Right atrium auricular region (tissue), 2 donors: ENCODE data around the gene ARID3A. TPM values are rescaled to one million over a fixed set of nuclear protein-coding genes. Genes with fewer than 3 reads are reported as not detected.
"Not testable (repeated sequence)": the region's sequence is repeated elsewhere in the genome, so short reads cannot be mapped to it uniquely, and the experiment has no call there.

Experiments used
- DNase-seq: peaks from one replicate; pipeline ENCODE4 v3.0.0-alpha.2; 2019; ENCODE audit warnings: low spot score
- H3K27ac ChIP-seq, 2 donors: fragments of 200-600 bp; sonication (generic); 1 replicate in 1 of 2; 2 replicates in 1 of 2; pipeline ENCODE4 v1.5.1; 2016 to 2019
- H3K27me3 ChIP-seq, 2 donors: fragments of 200-600 bp; sonication (generic); one replicate each; pipeline versions ENCODE4 v1.5.1 to v1.6.0; 2017 to 2019
- H3K36me3 ChIP-seq: fragments of 200-600 bp; sonication (generic); one replicate; pipeline ENCODE4 v1.5.1; 2016
- H3K4me1 ChIP-seq, 2 donors: fragments of 200-600 bp; sonication (generic); one replicate each; pipeline versions ENCODE4 v1.5.1 to v1.6.0; 2017 to 2019
- H3K4me3 ChIP-seq, 2 donors: fragments of 200-600 bp; sonication (generic); 1 replicate in 1 of 2; 2 replicates in 1 of 2; pipeline ENCODE4 v1.5.1; 2017 to 2019; ENCODE audit warnings: mild to moderate bottlenecking in 1 of 2, moderate library complexity in 1 of 2
- H3K9me3 ChIP-seq, 2 donors: fragments of 200-600 bp; sonication (generic); one replicate each; pipeline ENCODE4 v1.5.1; 2019
- total RNA-seq, 2 donors: library from RNA; depleted of rRNA; stranded (reverse); fragments of >200 nt; gene quantifications; one replicate each; pipeline ENCODE4 v1.1.0, GENCODE V29; 2016
- TF ChIP-seq, protein P1 (sequence below), 2 donors: fragments of 200-600 bp; sonication (generic); IDR thresholded peaks; one replicate each; pipeline ENCODE4 v1.5.1; 2019; ENCODE audit warnings: antibody characterized with exemption in 2 of 2

ARID3A gene
- total RNA-seq, 2 donors from 2014 or later, result 1.7 to 3.4 TPM

DNA sequence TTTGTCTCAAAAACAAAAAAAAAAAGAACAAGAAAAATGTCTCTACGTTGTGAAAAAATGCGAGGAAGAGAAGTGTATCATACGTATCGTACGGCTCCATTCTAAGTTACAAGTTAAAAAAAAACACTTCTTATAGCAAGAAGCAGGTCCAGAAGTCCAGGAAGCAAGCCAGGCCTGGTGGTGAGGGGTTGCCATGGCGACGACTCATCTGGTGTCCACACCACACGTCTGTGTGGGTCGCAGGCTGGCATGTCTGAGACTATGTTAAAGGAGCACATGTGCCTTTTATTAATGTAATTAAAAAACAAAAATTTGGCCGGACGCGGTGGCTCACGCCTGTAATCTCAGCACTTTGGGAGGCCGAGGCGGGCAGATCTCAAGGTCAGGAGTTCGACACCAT lies 38.8 kb upstream of the ARID3A start:
- no peaks in the 10 kb centered on the region for H3K27me3 ChIP-seq
- H3K4me3 ChIP-seq, result no peak overlapping the region
- no peak for DNase-seq
- no peaks in the 10 kb centered on the region for H3K9me3 ChIP-seq
- TF ChIP-seq, protein P1, sequence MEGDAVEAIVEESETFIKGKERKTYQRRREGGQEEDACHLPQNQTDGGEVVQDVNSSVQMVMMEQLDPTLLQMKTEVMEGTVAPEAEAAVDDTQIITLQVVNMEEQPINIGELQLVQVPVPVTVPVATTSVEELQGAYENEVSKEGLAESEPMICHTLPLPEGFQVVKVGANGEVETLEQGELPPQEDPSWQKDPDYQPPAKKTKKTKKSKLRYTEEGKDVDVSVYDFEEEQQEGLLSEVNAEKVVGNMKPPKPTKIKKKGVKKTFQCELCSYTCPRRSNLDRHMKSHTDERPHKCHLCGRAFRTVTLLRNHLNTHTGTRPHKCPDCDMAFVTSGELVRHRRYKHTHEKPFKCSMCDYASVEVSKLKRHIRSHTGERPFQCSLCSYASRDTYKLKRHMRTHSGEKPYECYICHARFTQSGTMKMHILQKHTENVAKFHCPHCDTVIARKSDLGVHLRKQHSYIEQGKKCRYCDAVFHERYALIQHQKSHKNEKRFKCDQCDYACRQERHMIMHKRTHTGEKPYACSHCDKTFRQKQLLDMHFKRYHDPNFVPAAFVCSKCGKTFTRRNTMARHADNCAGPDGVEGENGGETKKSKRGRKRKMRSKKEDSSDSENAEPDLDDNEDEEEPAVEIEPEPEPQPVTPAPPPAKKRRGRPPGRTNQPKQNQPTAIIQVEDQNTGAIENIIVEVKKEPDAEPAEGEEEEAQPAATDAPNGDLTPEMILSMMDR (IDR thresholded peaks at IDR 0.05), result no peak
- H3K27ac ChIP-seq, result no peak overlapping the region
- H3K36me3 ChIP-seq, result peaks cover 53% of the 10 kb centered on the region
- peaks cover 0 to 8% of the 10 kb centered on the region in 2 donors for H3K4me1 ChIP-seq

DNA sequence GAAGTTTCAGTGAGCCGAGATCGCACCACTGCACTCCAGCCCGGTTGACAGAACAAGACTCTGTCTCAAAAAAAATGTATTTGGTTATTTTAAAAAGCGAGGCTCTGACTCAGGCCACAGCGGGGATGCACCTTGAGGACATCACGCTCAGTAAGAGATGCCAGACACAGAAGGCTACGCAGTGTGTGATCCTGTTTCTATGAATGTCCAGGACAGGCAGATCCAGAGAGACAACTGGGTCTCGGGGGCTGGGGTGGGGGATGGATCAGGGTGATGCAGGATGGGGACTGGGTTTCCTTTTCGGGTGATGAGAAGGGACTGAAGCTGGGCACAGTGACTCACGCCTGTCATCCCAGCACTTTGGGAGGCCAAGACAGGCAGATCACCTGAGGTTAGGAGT lies 38.2 kb upstream of the ARID3A start:
- Histone ChIP-seq H3K27me3 (no peaks in the 10 kb centered on the region), H3K4me1 (peaks cover 0 to 12% of the 10 kb centered on the region in 2 donors), H3K36me3 (peaks cover 48% of the 10 kb centered on the region), H3K27ac (no peak overlapping the region), H3K4me3 (no peak overlapping the region), H3K9me3 (no peaks in the 10 kb centered on the region)
- TF ChIP-seq, protein P1 (IDR thresholded peaks at IDR 0.05), result no peak
- no peak for DNase-seq

DNA sequence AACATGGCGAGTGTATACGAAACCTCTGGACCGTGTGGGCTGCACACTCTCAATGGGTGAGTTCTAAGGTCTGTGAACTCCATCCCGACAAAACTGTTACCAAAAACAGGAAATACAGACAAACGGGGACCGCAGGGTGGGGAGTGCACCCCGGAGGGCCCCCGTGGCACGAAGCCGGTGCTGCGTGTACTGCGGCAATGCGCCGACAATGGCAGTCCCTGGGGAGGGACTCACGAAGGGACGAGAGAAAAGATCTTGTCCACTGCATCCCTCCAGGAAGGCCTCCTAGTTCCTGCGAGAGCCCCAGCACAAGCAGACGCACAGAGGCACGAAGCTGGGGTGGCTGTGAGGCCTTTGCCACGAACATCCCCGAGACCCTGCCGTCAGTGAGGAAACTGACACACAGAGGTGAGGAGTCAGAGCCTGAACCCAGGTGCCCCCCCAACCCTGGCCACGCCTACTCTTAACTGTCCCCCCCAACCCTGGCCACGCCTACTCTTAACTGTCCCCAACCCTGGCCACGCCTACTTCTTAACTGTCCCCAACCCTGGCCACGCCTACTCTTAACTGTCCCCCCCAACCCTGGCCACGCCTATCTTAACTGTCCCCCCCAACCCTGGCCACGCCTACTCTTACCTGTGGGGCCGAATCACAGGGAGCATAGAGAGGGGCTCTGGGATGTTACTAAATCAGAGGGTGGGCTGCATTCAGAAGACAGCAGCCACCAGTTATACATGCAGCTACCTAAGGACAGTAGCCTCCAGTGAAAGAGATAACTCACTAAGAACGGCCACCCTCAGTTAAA lies 37.1 kb upstream of the ARID3A start:
- H3K27ac ChIP-seq, result no peak overlapping the region
- H3K4me3 ChIP-seq, result no peak overlapping the region
- H3K27me3 ChIP-seq, result no peaks in the 10 kb centered on the region
- no peaks in the 10 kb centered on the region for H3K9me3 ChIP-seq
- H3K36me3 ChIP-seq, result peaks cover 43% of the 10 kb centered on the region
- TF ChIP-seq, protein P1 (IDR thresholded peaks at IDR 0.05), result no peak
- no peak for DNase-seq
- H3K4me1 ChIP-seq, result peaks cover 0 to 16% of the 10 kb centered on the region in 2 donors

DNA sequence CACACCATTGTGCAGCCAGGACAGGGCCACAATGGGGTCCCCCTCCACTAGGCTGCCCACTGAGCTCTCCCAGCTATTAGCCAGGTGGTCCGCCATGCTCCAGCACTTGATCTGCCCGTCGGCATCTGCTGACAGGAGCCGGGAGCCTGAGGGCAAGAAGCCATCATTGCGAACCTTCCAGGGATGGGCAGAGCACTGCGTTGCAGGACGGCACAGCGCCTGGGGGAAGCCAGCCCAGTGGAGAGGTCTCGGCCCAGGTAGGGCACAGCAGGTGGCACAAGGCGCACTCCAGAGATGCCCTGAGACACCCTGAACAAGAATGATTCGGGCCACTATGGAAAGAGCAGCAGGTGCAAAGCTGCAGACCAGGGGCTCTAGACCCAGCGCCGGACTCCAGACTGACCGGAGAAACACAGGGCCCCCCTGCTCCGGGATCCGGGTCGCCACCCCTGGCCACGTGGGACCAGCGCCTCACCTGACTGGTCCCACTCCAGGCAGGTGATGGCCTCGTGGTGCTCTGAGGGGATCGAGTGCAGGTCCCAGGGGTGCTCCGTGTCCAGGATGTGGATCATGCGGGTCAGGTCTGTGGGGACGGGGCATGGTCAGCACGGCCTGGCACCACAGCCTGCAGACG lies 36.1 kb upstream of the ARID3A start:
- no peaks in the 10 kb centered on the region for H3K9me3 ChIP-seq
- H3K36me3 ChIP-seq, result peaks cover 38% of the 10 kb centered on the region
- DNase-seq, result no peak
- H3K4me3 ChIP-seq, result no peak overlapping the region
- no peaks in the 10 kb centered on the region for H3K27me3 ChIP-seq
- H3K4me1 ChIP-seq, result peaks cover 0 to 18% of the 10 kb centered on the region in 2 donors
- TF ChIP-seq, protein P1 (IDR thresholded peaks at IDR 0.05), result no peak
- no peak overlapping the region for H3K27ac ChIP-seq

DNA sequence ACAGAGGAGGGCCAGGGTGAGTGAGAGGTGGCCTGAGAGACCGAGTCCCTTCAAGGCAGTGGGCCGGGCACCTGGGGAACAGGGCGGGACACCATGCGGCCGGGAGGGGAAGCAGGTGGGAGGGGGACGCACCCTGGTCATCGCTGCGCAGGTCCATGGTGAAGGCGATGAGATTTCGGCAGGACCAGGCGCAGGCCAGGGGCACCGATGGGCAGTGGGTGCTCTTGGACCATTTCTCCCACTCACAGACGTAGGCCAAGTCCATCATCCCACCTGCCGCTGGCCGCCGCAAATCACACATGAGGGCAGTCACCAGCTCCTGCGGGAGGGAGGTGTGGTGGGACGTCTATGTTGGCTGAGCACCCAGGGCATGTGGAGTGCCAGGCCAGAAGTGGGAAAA lies 35.0 kb upstream of the ARID3A start:
- Histone ChIP-seq H3K36me3 (peaks cover 27% of the 10 kb centered on the region), H3K27ac (no peak overlapping the region), H3K9me3 (no peaks in the 10 kb centered on the region), H3K4me3 (no peak overlapping the region), H3K4me1 (peaks cover 0 to 18% of the 10 kb centered on the region in 2 donors), H3K27me3 (no peaks in the 10 kb centered on the region)
- DNase-seq, result no peak
- TF ChIP-seq, protein P1 (IDR thresholded peaks at IDR 0.05), result no peak

DNA sequence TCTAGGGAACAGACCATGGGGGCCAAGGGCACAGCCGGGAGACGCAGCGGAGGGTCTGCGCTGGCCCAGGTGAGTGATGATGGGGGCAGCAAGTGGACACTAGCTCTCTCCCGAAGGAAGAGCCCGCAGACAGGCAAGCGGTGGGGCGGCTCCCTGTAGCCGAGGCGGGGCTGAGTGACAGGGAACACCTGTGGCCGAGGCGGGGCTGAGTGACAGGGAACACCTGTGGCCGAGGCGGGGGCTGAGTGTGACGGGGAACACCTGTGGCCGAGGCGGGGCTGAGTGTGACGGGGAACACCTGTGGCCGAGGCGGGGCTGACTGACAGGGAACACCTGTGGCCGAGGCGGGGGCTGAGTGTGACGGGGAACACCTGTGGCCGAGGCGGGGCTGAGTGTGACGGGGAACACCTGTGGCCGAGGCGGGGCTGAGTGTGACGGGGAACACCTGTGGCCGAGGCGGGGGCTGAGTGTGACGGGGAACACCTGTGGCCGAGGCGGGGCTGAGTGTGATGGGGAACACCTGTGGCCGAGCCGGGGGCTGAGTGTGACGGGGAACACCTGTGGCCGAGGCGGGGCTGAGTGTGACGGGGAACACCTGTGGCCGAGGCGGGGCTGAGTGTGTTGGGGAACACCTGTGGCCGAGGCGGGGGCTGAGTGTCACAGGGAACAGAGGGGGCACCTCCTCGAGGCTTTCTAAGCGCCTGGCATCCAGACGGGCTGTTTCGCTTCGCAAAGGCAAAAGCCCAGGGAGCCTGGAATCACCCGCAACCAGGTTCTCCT lies 34.2 kb upstream of the ARID3A start:
- not testable (repeated sequence) for DNase-seq, H3K27me3 ChIP-seq, H3K9me3 ChIP-seq
- Histone ChIP-seq H3K36me3 (peaks cover 20% of the 10 kb centered on the region), H3K4me3 (peak overlapping the region; percentile 88 to 93), H3K4me1 (peaks cover 0 to 18% of the 10 kb centered on the region in 2 donors), H3K27ac (peak overlapping the region in 1 of 2 donors; percentile 93)
